ENCODE results near the gene SLPI. TPM values are rescaled to one million over a fixed set of nuclear protein-coding genes. Genes with fewer than 3 reads are reported as not detected.

The SLPI gene
- total and polyA plus RNA-seq, 2 of the 13 experiments (the other 11 are each of a cell fraction or from before 2014, with no cell fraction given) = 0.13 TPM; not detected in 1

Other genes with a start within 250 kb of the SLPI start
- gene KCNS1, start 153.4 kb downstream of the SLPI start, total RNA-seq (2016; rRNA removed; fragmentation: Illumina TruSeq; extraction: Trizol) = not detected in 2 replicates
- 0.03 TPM in 1 of 2 replicates, not detected in the other for gene KCNS1, start 153.4 kb downstream of the SLPI start, polyA plus RNA-seq (2011; rRNA removed)
- gene WFDC5, start 139.4 kb downstream of the SLPI start, total RNA-seq (2016; rRNA removed; fragmentation: Illumina TruSeq; extraction: Trizol) = not detected in 2 replicates
- not detected in 2 replicates for gene WFDC5, start 139.4 kb downstream of the SLPI start, polyA plus RNA-seq (2011; rRNA removed)
- gene WFDC12, start 130.1 kb downstream of the SLPI start, total RNA-seq (2016; rRNA removed; fragmentation: Illumina TruSeq; extraction: Trizol) = not detected in 2 replicates
- gene WFDC12, start 130.1 kb downstream of the SLPI start, polyA plus RNA-seq (2011; rRNA removed) = not detected in 2 replicates
- gene PI3, start 79.7 kb downstream of the SLPI start, total RNA-seq (2016; rRNA removed; fragmentation: Illumina TruSeq; extraction: Trizol) = 0.22 TPM in 1 of 2 replicates, not detected in the other
- gene PI3, start 79.7 kb downstream of the SLPI start, polyA plus RNA-seq (2011; rRNA removed) = not detected in 2 replicates
- not detected in 2 replicates for gene SEMG1, start 47.5 kb downstream of the SLPI start, total RNA-seq (2016; rRNA removed; fragmentation: Illumina TruSeq; extraction: Trizol)
- gene SEMG1, start 47.5 kb downstream of the SLPI start, polyA plus RNA-seq (2011; rRNA removed) = not detected in 2 replicates
- not detected in 2 replicates for gene SEMG2, start 33.2 kb downstream of the SLPI start, total RNA-seq (2016; rRNA removed; fragmentation: Illumina TruSeq; extraction: Trizol)
- gene SEMG2, start 33.2 kb downstream of the SLPI start, polyA plus RNA-seq (2011; rRNA removed) = not detected in 2 replicates
- not detected in 2 replicates for gene RBPJL, start 52.3 kb upstream of the SLPI start, total RNA-seq (2016; rRNA removed; fragmentation: Illumina TruSeq; extraction: Trizol)
- gene RBPJL, start 52.3 kb upstream of the SLPI start, polyA plus RNA-seq (2011; rRNA removed) = not detected in 2 replicates
- gene MATN4, start 53.7 kb upstream of the SLPI start, total RNA-seq (2016; rRNA removed; fragmentation: Illumina TruSeq; extraction: Trizol) = not detected in 2 replicates
- 0.04 TPM in 1 of 2 replicates, not detected in the other for gene MATN4, start 53.7 kb upstream of the SLPI start, polyA plus RNA-seq (2011; rRNA removed)
- 36.0 and 65.1 TPM in 2 replicates for gene SDC4, start 93.9 kb upstream of the SLPI start, total RNA-seq (2016; rRNA removed; fragmentation: Illumina TruSeq; extraction: Trizol)
- gene SDC4, start 93.9 kb upstream of the SLPI start, polyA plus RNA-seq (2011; rRNA removed) = 49.0 and 67.2 TPM in 2 replicates
- 22.0 and 38.3 TPM in 2 replicates for gene SYS1, start 108.6 kb upstream of the SLPI start, total RNA-seq (2016; rRNA removed; fragmentation: Illumina TruSeq; extraction: Trizol)
- gene SYS1, start 108.6 kb upstream of the SLPI start, polyA plus RNA-seq (2011; rRNA removed) = 65.6 and 75.9 TPM in 2 replicates
- gene TP53TG5, start 123.8 kb upstream of the SLPI start, total RNA-seq (2016; rRNA removed; fragmentation: Illumina TruSeq; extraction: Trizol) = not detected in 2 replicates
- 0.11 TPM in 1 of 2 replicates, not detected in the other for gene TP53TG5, start 123.8 kb upstream of the SLPI start, polyA plus RNA-seq (2011; rRNA removed)
- 16.7 and 19.6 TPM in 2 replicates for gene DBNDD2, start 153.7 kb upstream of the SLPI start, total RNA-seq (2016; rRNA removed; fragmentation: Illumina TruSeq; extraction: Trizol)
- gene DBNDD2, start 153.7 kb upstream of the SLPI start, polyA plus RNA-seq (2011; rRNA removed) = 47.6 and 50.4 TPM in 2 replicates
- 26.4 and 65.9 TPM in 2 replicates for gene PIGT, start 161.6 kb upstream of the SLPI start, total RNA-seq (2016; rRNA removed; fragmentation: Illumina TruSeq; extraction: Trizol)
- 74.1 and 85.7 TPM in 2 replicates for gene PIGT, start 161.6 kb upstream of the SLPI start, polyA plus RNA-seq (2011; rRNA removed)
- gene WFDC2, start 215.2 kb upstream of the SLPI start, total RNA-seq (2016; rRNA removed; fragmentation: Illumina TruSeq; extraction: Trizol) = not detected in 2 replicates
- 0.13 and 0.33 TPM in 2 replicates for gene WFDC2, start 215.2 kb upstream of the SLPI start, polyA plus RNA-seq (2011; rRNA removed)